Stimulated activated CD8-positive, alpha-beta memory T cell treated with anti-CD3 and anti-CD28 coated beads, Interleukin-12 subunit alpha, Interleukin-12 subunit beta, amount 100 ng/mL, for 4 hours (primary cell): ENCODE measurements around the gene RNU2-1.
"Not testable (repeated sequence)": the region's sequence is repeated elsewhere in the genome, so short reads cannot be mapped to it uniquely, and the experiment has no call there.

ENCODE experiments used
- DNase-seq: peaks from one replicate; pipeline ENCODE4 v3.0.0-alpha.2; 2020; ENCODE audit warnings: low read depth

Gene RNU2-1

GRCh38 chr17:43216369-43216761, 17.4 kb downstream of the RNU2-1 start:
- no peak for DNase-seq

GRCh38 chr17:43215341-43215740, 18.4 kb downstream of the RNU2-1 start:
- no peak for DNase-seq

- DNase-seq, result no peak
Observed at GRCh38 chr17:43213545-43213944, 20.2 kb downstream of the RNU2-1 start.

- DNase-seq, result no peak
Observed at GRCh38 chr17:43212641-43213490, 20.9 kb downstream of the RNU2-1 start.

- DNase-seq, result peak; percentile 58
Observed at GRCh38 chr17:43211480-43212402, 22.0 kb downstream of the RNU2-1 start, which contains the start of gene TMEM106A. TMEM106A (plus strand) TSS chr17:43211875; CDS start chr17:43213042, 1,167 bp downstream.

- DNase-seq, result no peak
Observed at GRCh38 chr17:43211123-43211479, 22.7 kb downstream of the RNU2-1 start.

- no peak for DNase-seq
Observed at GRCh38 chr17:43210576-43210975, 23.2 kb downstream of the RNU2-1 start.

- DNase-seq, result not testable (repeated sequence)
Observed at GRCh38 chr17:43203013-43203412, 30.8 kb downstream of the RNU2-1 start.

- DNase-seq, result no peak
Observed at GRCh38 chr17:43200127-43200526, 33.6 kb downstream of the RNU2-1 start.

GRCh38 chr17:43199633-43200032, 34.1 kb downstream of the RNU2-1 start:
- DNase-seq, result no peak

- no peak for DNase-seq
Observed at GRCh38 chr17:43193251-43193650, 40.5 kb downstream of the RNU2-1 start.

- not testable (repeated sequence) for DNase-seq
Observed at GRCh38 chr17:43186656-43187055, 47.1 kb downstream of the RNU2-1 start.

- DNase-seq, result no peak
Observed at GRCh38 chr17:43183921-43184320, 49.9 kb downstream of the RNU2-1 start.
